GM12801 (cell line): ENCODE data around the gene PTPRC.

ENCODE experiments used
- TF ChIP-seq, protein P1 (sequence below): IDR thresholded peaks from one replicate; pipeline ENCODE4 v1.5.1; 2011; ENCODE audit warnings: control low read depth; ENCODE audit not compliant: insufficient read length; ENCODE audit errors: extremely low read depth

The PTPRC gene

DNA sequence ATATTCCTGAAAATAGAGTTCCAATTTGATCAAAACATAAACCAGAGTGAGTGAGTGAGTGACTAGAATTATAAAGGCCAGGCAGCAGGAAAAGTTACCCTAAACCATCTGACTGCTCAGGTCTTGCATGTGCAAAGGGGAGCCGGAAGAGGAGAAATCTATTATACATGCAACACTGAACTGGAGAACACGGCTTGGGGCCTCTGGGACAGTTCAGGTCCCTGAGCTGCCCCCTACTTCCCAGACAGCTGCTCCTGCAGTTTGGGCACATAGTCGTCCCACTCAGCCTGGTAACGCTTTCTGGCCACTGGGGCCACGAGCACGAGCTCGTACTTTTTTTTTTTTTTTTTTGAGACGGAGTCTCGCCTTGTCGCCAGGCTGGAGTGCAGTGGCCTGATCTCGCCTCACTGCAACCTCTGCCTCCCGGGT lies 40.1 kb downstream of the PTPRC start:
- TF ChIP-seq, protein P1, sequence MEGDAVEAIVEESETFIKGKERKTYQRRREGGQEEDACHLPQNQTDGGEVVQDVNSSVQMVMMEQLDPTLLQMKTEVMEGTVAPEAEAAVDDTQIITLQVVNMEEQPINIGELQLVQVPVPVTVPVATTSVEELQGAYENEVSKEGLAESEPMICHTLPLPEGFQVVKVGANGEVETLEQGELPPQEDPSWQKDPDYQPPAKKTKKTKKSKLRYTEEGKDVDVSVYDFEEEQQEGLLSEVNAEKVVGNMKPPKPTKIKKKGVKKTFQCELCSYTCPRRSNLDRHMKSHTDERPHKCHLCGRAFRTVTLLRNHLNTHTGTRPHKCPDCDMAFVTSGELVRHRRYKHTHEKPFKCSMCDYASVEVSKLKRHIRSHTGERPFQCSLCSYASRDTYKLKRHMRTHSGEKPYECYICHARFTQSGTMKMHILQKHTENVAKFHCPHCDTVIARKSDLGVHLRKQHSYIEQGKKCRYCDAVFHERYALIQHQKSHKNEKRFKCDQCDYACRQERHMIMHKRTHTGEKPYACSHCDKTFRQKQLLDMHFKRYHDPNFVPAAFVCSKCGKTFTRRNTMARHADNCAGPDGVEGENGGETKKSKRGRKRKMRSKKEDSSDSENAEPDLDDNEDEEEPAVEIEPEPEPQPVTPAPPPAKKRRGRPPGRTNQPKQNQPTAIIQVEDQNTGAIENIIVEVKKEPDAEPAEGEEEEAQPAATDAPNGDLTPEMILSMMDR: no peak

DNA sequence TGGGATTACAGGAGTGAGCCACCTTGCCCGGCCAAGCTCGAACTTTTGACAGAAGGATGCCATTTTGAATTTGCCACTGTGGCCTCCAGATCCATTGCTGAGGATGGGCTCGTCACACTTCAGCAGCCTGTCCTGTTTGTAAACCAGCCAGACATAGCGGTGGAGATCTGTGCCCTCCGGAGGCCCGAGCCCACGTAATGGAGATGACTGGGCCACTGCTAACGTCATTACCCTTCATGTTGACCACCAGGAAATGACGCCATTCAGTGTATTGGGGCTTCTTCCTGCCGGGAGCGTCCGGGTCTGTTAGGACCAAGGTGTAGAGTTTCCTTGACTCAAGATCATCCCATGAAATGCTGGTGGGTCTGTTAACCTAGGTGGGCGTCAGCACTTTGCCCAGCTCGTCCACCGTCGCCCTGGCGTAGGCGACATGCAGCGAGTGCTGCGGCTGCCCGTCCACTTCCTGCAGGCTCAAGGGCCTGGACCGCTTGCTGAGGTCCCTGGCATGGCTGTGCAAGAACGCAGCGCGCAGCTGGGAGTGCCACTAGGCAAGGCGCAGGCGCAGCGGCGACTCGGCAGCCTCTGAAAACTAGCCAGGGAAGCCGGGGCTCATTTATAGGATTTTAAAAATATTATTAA lies 40.8 kb downstream of the PTPRC start:
- TF ChIP-seq, protein P1: no peak

DNA sequence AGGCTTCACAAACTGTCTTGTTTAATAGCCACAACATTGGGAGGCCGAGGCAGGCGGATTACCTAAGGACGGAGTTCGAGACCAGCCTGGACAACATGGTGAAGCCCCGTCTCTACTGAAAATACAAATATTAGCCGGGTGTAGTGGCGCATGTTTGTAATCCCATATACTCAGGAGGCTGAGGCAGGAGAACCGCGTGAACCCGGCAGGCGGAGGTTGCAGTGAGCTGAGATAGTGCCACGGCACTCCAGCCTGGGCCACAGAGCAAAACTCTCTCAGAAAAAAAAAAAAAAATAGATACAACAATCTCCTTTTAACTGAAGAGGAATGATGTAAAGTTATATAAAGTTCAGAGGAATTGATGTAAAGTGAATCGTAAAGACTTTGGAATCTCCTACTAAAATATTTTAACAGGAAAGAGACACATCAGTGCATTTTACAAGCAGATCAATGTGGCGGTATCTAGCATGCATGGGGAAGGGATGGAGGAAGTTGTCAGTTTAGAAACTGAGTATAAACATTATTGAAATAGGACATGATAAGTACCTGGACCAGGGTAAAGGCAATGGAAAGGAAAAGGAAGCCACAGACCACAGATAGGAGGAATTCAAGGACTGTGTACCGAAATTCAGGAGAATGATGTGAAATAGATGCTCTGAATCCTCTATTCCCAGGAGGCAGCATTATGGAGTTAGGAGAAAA lies 41.5 kb downstream of the PTPRC start:
- TF ChIP-seq, protein P1: no peak

DNA sequence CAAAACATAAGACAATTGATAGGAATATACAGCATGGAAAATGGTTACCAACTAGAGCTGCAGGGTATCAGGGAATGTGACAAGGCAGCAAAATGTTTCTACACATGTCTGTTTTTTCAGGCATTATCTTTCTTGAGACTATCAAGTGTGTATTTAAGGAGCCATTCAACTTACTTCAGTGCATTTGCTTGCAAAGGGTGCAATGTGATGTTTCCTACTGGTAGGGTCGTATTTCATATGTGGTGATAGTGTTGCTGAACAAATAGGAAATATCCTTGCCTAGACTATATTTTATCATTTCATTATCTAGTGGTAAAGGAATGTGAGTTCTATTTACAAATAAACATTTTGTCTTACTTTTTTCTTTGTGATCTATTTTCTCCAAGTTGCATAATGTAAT lies 42.4 kb downstream of the PTPRC start:
- TF ChIP-seq, protein P1: no peak

DNA sequence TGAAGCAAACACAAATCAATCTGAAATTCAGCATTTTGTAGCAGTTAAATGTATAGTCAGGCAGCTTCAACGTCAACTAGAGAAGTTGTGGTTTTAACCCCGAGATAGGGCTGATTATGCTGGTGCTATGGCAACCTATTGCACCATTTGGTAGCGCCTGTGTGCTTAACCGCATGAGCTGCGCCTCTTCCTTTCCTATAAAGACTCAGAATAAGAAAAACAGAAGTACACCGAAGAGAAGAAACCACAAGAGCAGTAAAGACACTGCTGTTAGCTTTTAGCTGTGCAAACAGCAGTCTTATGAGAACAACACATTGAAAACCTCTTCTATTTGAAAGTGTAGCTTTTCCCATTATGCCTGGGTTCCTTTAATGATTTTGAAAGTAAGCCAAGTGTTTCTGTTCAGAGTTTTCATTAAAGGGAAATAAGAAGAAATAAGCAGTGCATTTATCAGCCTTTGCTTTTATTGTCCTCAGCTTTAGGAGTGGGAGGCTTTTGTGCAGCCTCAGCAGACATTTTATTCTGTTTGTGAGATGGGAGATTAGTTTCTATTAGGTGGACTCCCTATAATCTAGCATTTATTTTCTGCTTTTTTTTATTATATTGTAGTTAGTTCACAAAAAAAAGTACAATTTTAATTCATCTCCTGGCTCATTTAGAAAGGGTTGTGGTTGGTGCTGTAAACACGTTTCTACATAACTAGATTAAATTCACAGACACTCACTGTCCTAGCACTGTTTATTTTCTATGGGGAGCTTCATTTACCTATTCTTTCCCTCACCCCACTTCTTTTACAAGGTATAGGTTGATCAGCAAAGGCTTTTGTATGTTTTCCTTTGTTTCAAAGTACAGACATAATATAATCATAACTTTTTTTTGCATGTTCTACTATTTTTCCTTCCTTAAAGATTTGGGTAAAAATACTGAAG lies 43.3 kb downstream of the PTPRC start:
- TF ChIP-seq, protein P1: no peak

DNA sequence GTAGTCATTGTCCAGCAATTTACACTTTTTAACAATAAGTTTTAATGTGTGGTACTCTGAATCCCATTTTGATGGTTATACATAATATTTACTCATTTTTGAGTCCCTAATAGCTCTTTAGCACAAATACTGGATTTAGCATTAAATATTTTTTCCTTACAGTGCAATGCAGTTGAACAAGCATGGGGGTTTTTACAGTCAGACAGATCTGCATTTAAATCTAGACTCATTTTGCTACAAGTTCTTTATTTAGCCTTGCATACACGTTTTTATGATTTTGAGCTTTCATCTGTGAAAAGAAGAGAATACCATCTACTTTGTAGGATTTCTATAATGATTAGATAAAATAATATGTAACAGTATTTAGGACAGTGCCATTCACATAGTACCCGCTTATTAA lies 44.0 kb downstream of the PTPRC start:
- TF ChIP-seq, protein P1: no peak

DNA sequence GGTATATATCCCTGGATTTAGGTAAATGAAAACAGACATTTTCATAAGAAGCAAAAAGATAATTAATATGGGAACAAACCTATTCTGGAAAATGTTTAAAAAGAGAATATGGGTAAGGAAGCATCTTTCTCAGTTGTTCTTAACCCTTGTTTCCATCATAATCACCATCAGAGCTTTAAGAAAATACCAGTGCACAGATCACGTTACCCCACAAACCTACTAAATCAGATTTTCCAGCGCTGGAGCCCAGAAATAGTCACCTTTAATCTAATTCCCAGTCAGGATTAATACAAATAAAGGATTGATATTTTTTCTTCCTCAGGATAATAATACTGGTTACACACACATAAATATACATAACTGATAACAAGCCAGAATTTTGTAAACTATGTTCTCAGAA lies 44.6 kb downstream of the PTPRC start:
- TF ChIP-seq, protein P1: no peak
